Measurements from ENCODE around the gene PSME1.

Gene PSME1

GRCh38 chr14:24129410-24129998 is 6.5 kb upstream of the PSME1 start:
- no peak for DNase-seq

GRCh38 chr14:24130380-24130716 is 5.6 kb upstream of the PSME1 start, which contains the start of gene FITM1:
TSS of gene FITM1 (plus strand) at chr14:24130659. CDS start at chr14:24131564, 905 bp downstream.
- DNase-seq, result no peak

GRCh38 chr14:24130717-24131548 is 5.1 kb upstream of the PSME1 start:
- no peak for DNase-seq

GRCh38 chr14:24131549-24131966 is 4.4 kb upstream of the PSME1 start:
- DNase-seq, result no peak

- DNase-seq, result no peak
These were observed 3.8 kb upstream of the PSME1 start for GRCh38 chr14:24132061-24132685.

DNA sequence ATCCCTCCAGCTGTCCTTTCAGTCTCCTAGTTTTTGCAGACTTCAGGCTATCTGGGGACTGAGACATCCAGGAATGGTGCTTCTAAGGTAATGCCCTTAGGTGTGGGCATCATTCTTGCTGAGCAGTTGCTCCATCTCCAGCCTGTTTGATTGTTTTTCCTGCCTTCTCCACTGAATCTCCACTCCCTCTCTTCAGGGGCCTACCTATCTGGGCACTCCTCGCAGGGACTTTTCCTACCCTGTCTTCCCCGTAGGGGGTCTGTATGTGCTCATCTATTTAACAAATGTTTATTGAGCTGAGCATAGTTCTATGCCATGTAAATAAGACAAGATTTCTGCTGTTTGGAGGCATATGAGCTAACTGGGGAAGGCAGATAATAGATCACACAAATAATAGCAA is 3.0 kb upstream of the PSME1 start:
- no peak for DNase-seq

DNA sequence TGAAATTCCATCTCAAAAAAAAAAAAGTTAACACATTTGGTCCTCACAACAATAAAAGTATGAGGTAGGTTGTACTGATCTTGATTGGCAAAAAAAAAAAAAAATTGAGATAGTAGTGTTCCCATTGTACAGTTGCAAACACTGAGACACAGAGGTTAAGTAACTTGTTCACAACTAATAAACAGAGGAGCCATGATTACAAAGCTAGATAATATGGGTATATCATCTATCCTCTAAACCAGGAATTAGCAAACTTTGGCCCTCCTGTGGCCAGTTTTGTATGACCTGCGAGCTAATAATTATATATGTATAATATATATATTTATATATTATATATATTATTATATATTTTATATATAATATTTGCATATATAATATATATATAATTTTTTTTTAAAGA is 2.3 kb upstream of the PSME1 start:
- DNase-seq, result no peak

- DNase-seq, result peak in 1 of 51 donors; percentile 37
These were observed 485 bp upstream of the PSME1 start for GRCh38 chr14:24135584-24135833.

GRCh38 chr14:24136684-24137528 is 912 bp downstream of the PSME1 start:
- DNase-seq, result no peak

- no peak for DNase-seq
These were observed 1.8 kb downstream of the PSME1 start for GRCh38 chr14:24137529-24138395.

DNA sequence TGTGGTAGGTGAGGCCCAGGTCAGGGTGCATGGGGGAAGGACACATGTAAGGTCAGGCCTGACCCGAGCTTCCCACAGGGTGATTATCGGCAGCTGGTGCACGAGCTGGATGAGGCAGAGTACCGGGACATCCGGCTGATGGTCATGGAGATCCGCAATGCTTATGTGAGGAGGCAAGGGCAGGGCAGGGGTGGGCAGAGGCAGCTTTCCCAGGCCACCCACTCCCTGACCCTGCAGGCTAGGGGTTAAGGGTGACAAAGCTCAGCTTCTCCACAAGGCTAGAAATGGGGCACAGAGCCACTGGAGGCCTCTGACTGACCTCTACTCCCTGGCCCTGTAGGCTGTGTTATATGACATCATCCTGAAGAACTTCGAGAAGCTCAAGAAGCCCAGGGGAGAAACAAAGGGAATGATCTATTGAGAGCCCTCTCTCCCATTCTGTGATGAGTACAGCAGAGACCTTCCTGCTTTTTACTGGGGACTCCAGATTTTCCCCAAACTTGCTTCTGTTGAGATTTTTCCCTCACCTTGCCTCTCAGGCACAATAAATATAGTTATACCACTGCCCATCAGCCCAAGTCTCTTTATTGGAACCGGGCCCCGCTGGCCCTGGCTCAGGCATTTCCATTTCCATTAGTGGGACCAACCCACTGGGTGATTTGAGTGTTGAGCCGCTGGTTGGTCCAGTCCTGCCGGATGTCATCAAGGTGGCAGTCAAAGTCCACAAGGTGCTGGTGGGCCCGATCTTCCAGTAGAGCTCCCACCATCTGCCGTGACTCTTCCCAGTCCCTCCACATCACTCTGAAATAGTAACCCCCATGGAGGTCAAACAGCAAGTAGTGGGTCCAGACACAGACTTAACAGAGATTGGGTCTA is 2.6 kb downstream of the PSME1 start:
- no peak for DNase-seq

DNA sequence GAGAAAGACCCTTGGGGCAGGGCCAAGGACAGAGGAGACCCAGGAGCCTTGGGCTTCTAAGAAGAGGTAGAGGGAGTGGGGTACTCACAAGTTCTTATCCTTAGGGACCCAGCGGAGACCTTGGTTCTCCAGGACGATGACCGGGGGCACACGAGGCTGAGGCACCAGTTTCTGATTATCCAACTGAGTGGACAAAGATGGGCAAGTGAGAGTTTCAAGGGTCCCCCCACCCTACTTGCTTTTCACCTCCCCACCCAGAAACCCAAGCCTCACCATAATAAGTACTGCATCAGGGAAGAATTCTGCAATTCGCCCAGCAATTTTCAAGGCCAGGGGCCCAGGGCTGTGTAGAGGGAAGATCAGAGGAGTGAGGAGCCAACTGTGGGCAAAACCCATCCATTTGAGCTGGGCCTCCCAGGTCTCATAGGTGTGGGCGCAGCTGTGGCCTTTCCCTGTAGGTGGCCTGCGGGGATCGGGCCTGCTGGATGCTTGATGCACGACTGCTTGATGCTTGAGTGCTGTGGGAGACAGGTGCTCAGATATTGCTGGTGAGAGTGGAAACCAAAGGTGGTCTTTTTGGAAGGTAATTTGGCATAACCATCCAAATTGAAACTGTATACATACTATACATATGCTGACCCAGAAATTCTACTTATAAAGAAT is 3.4 kb downstream of the PSME1 start:
- no peak for DNase-seq

DNA sequence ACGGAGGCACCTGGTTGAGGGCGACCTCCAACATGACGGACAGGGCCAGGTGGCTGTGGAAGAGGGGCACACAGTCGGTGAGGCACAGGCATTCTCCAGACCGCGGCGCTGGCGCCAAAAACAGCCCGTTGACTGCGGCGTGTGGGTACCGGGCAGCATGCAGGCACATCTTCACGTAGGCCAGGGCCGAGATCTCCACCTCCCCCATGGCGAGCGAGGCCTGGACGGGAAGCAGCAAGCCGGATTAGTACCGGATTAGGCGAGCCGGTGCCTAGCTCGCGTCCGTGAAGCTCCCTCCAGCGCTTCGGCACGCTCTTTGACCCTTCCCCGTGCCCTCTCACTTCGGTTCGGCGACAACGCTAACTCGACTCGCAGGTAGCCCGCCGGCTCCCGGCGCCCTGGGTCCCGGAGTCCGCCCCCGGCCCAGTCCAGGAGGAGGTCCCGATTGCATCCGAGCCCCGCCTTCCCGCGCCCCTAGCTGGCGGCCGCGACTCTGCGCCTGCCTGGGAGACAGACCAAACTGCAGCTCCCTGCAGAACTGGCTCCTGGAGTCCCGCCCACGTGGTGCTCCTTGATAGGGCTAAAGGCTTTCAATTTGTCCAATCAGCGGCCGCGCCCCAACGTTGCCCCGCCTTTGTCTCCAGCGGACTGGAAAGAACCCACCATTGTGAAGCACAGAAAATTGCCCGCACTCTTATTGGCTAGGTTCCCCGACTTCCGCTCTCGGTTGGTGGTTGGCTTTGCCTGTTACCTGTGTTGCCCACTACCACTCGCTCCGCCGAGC is 5.3 kb downstream of the PSME1 start, which contains the start of gene EMC9:
TSS of gene EMC9 (minus strand) at position 495 of the 784 bp plus-strand sequence. CDS start at position 208, 287 bp downstream.
- DNase-seq, result peak; percentile 82 to 100 (median 99)

GRCh38 chr14:24143511-24143910 is 7.5 kb downstream of the PSME1 start:
- DNase-seq, result no peak

DNA sequence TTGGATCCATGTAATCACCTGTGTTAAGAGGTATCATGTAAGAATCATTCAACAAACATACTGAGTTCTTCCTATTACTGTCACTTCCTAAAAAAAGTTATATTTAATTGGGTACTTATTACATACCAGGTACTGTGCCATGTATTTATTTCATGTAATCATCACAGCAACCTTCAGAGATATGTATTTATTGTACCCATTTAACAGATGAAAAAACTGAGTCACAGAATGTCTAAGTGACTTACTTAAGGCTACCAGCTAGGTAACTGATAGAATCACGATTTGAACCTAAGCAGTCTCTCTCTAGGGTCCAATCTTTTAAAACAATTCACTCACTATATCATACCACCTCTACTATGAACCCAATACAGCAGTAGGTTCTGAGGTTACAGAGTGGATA is 8.5 kb downstream of the PSME1 start:
- DNase-seq, result no peak

DNA sequence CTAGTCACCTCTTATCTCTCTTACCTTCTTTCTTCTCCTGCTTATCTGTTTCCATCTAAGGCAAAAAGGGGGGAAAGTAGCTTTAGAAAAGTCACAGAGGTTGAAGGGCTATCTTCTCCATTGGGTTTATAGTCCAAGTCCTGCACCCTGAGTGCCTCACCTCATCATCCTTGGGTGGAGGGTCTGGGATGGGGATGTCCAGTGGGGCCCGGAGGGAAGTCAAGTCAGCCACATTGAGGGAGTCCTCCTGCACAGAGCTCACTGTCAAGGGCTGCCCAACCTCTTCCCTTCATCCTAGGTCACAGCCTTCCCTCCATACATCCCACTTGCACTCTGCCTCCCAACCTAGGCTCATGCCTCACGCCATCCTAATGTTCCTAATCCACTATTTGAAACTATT is 9.2 kb downstream of the PSME1 start:
- DNase-seq, result no peak

GRCh38 chr14:24145690-24146452 is 9.9 kb downstream of the PSME1 start:
- DNase-seq, result no peak
